Endothelial cell of umbilical vein (primary cell): ENCODE measurements around the gene MTERF1.

Source experiments
- EZH2 ChIP-seq: IDR thresholded peaks from 2 replicates; pipeline ENCODE4 v1.6.1; 2012; ENCODE audit warnings: borderline replicate concordance, low read depth, mild to moderate bottlenecking, moderate library complexity, low read length, inconsistent platforms; ENCODE audit not compliant: severe bottlenecking
- JUN ChIP-seq: IDR thresholded peaks from 2 replicates; pipeline ENCODE4 v1.6.1; 2011; ENCODE audit warnings: borderline replicate concordance, low read depth; ENCODE audit not compliant: insufficient read length, insufficient read depth
- POLR2A ChIP-seq: IDR thresholded peaks from 2 replicates; pipeline ENCODE4 v1.6.1; 2012; ENCODE audit warnings: low read depth, mild to moderate bottlenecking, control low read depth, low read length
- TF ChIP-seq, protein P1 (sequence below), 2 donors: IDR thresholded peaks; 1 replicate in 1 of 2; 2 replicates in 1 of 2; pipeline ENCODE4 v1.5.1; 2011; ENCODE audit warnings: low read length in 2 of 2, mild to moderate bottlenecking in 2 of 2, moderate library complexity in 2 of 2, control low read depth in 1 of 2, inconsistent platforms in 1 of 2, low read depth in 1 of 2; ENCODE audit not compliant: insufficient read depth in 1 of 2; ENCODE audit errors: extremely low read depth in 1 of 2
- TF ChIP-seq, protein P2 (sequence below): IDR thresholded peaks from 2 replicates; pipeline ENCODE4 v1.6.1; 2011; ENCODE audit not compliant: insufficient read depth, insufficient read length

DNA sequence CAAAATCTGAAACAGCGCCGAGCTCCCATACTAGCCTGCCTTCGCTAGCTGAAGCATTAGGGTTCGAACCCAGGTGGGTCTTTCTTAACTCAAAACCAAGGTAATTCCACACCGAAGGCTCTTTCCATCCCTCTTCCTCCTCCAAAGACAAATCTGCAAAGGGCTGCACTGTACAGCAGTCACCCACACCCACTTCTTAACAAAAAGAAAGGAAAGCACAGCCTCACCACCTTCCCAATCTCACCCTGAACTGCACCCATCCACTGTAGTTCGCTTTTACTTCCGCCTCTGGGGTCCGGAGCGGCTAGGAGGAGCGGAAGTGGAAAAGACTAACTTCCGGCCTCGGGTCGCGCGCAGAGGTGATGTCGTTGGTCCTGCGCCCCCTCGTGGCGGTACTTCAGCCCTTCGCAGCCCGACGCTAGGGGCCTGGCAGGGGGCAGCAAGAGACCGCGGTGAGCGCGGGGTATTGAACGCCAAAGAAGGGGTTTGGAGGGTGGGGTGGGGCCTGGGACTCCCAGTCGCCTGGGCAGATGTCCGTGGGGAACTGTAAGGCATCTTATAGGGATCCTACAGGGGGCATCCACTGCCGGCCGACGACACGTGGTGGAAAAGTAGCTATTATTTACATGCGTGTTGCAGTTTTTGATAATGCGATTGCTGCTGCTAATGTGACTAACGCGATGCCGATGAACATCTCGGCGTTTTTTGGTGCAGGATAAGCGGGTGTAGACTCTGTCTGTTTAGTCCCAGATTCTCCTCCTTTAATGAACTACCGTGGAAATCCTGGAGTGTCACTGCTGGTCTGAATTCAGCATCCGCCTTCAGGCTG, at the start of gene MTERF1:
- TF ChIP-seq, protein P1, sequence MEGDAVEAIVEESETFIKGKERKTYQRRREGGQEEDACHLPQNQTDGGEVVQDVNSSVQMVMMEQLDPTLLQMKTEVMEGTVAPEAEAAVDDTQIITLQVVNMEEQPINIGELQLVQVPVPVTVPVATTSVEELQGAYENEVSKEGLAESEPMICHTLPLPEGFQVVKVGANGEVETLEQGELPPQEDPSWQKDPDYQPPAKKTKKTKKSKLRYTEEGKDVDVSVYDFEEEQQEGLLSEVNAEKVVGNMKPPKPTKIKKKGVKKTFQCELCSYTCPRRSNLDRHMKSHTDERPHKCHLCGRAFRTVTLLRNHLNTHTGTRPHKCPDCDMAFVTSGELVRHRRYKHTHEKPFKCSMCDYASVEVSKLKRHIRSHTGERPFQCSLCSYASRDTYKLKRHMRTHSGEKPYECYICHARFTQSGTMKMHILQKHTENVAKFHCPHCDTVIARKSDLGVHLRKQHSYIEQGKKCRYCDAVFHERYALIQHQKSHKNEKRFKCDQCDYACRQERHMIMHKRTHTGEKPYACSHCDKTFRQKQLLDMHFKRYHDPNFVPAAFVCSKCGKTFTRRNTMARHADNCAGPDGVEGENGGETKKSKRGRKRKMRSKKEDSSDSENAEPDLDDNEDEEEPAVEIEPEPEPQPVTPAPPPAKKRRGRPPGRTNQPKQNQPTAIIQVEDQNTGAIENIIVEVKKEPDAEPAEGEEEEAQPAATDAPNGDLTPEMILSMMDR (IDR thresholded peaks at IDR 0.05; ENCODE audit: extremely low read depth in 1 of 2, insufficient read depth in 1 of 2, low read depth in 1 of 2, low read length in 2 of 2), result peak; percentile 96 to 98
- TF ChIP-seq POLR2A (peak; percentile 90), JUN (no peak), EZH2 (no peak)
- TF ChIP-seq, protein P2, sequence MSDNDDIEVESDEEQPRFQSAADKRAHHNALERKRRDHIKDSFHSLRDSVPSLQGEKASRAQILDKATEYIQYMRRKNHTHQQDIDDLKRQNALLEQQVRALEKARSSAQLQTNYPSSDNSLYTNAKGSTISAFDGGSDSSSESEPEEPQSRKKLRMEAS, result no peak
